HepG2 (cell line): ENCODE measurements around the gene GORASP2. TPM values are rescaled to one million over a fixed set of nuclear protein-coding genes. Genes with fewer than 3 reads are reported as not detected.

ENCODE experiments used
- AHR ChIP-seq: IDR thresholded peaks from 2 replicates; pipeline ENCODE4 v1.6.1; 2018; ENCODE audit warnings: missing genetic modification reagents, missing compliant biosample characterization
- BRD4 ChIP-seq: sonication (generic); formaldehyde crosslinking; IDR thresholded peaks from 2 replicates; pipeline ENCODE4 v1.4.0; 2020; ENCODE audit warnings: missing genetic modification reagents
- CAMTA2 ChIP-seq: sonication (generic); formaldehyde crosslinking; IDR thresholded peaks from 2 replicates; pipeline ENCODE4 v1.4.0; 2020; ENCODE audit warnings: mild to moderate bottlenecking, missing genetic modification reagents, borderline replicate concordance
- DNMT1 ChIP-seq: sonication (generic); formaldehyde crosslinking; IDR thresholded peaks from 2 replicates; pipeline ENCODE4 v1.5.1; 2020; ENCODE audit warnings: mild to moderate bottlenecking, missing genetic modification reagents
- HIVEP1 ChIP-seq: sonication (generic); formaldehyde crosslinking; IDR thresholded peaks from 2 replicates; pipeline ENCODE4 v1.4.0; 2020; ENCODE audit warnings: mild to moderate bottlenecking, missing genetic modification reagents
- ISX ChIP-seq: sonication (generic); formaldehyde crosslinking; conservative IDR thresholded peaks from 2 replicates; pipeline ENCODE4 v1.5.0; 2020; ENCODE audit warnings: missing genetic modification reagents
- LCORL ChIP-seq, 2 experiments: fragments of 450-650 bp in 1 of 2; sonication (generic) in 1 of 2; formaldehyde crosslinking in 1 of 2; IDR thresholded peaks; 2 replicates each; pipeline versions ENCODE4 v1.5.0 to v1.6.1; 2017 to 2020; ENCODE audit warnings: antibody characterized with exemption in 1 of 2, missing genetic modification reagents in 1 of 2
- MAZ ChIP-seq, 2 experiments: sonication (generic) in 1 of 2; formaldehyde crosslinking in 1 of 2; IDR thresholded peaks; 2 replicates each; pipeline versions ENCODE4 v1.5.0 to v1.6.1; 2012 to 2020; ENCODE audit warnings: low read depth in 2 of 2, mild to moderate bottlenecking in 2 of 2, borderline replicate concordance in 1 of 2, improper control_type of control experiment in 1 of 2, low read length in 1 of 2, missing genetic modification reagents in 1 of 2, moderate library complexity in 1 of 2
- NONO ChIP-seq, 2 experiments: fragments of 450-650 bp in 1 of 2; sonication (generic) in 1 of 2; formaldehyde crosslinking in 1 of 2; IDR thresholded peaks in 1 of 2; conservative IDR thresholded peaks in 1 of 2; 2 replicates each; pipeline versions ENCODE4 v1.6.1 to v1.8.0; 2017 to 2022; ENCODE audit warnings: mild to moderate bottlenecking in 1 of 2, missing genetic modification reagents in 1 of 2, moderate library complexity in 1 of 2
- NR1H2 ChIP-seq: sonication (generic); formaldehyde crosslinking; IDR thresholded peaks from 2 replicates; pipeline ENCODE4 v1.8.1; 2022; ENCODE audit warnings: low read depth, missing genetic modification reagents, borderline replicate concordance
- NR2F1 ChIP-seq, 2 experiments: fragments of 450-650 bp in 1 of 2; formaldehyde crosslinking in 1 of 2; IDR thresholded peaks; 2 replicates each; pipeline versions ENCODE4 v1.5.0 to v1.6.1; 2016 to 2020; ENCODE audit warnings: mild to moderate bottlenecking in 1 of 2, missing compliant biosample characterization in 1 of 2, missing genetic modification reagents in 1 of 2, moderate library complexity in 1 of 2
- PHF20 ChIP-seq: sonication (generic); formaldehyde crosslinking; IDR thresholded peaks from 2 replicates; pipeline ENCODE4 v1.5.0; 2020; ENCODE audit warnings: mild to moderate bottlenecking, missing genetic modification reagents
- RAD21 ChIP-seq: fragments of 450-650 bp; formaldehyde crosslinking; IDR thresholded peaks from 2 replicates; pipeline ENCODE4 v1.5.0; 2020; ENCODE audit warnings: mild to moderate bottlenecking
- RARG ChIP-seq: sonication (generic); formaldehyde crosslinking; IDR thresholded peaks from 2 replicates; pipeline ENCODE4 v1.4.0; 2020; ENCODE audit warnings: low read depth, mild to moderate bottlenecking, missing genetic modification reagents
- SNAPC2 ChIP-seq: sonication (generic); formaldehyde crosslinking; IDR thresholded peaks from 2 replicates; pipeline ENCODE4 v1.8.1; 2022; ENCODE audit warnings: mild to moderate bottlenecking, missing genetic modification reagents
- SP2 ChIP-seq: sonication (generic); formaldehyde crosslinking; IDR thresholded peaks from 2 replicates; pipeline ENCODE4 v1.5.1; 2020; ENCODE audit warnings: mild to moderate bottlenecking, missing genetic modification reagents
- SP5 ChIP-seq: IDR thresholded peaks from 2 replicates; pipeline ENCODE4 v1.6.1; 2016; ENCODE audit warnings: low read depth, borderline replicate concordance
- ZBTB1 ChIP-seq: sonication (generic); formaldehyde crosslinking; IDR thresholded peaks from 2 replicates; pipeline ENCODE4 v1.4.0; 2020; ENCODE audit warnings: missing genetic modification reagents, borderline replicate concordance
- ZNF333 ChIP-seq: sonication (generic); formaldehyde crosslinking; IDR thresholded peaks from 2 replicates; pipeline ENCODE4 v1.4.0; 2020; ENCODE audit warnings: mild to moderate bottlenecking, missing genetic modification reagents, borderline replicate concordance
- ZZZ3 ChIP-seq: sonication (generic); formaldehyde crosslinking; IDR thresholded peaks from 2 replicates; pipeline ENCODE4 v1.4.0; 2020; ENCODE audit warnings: missing genetic modification reagents, mild to moderate bottlenecking, borderline replicate concordance
- polyA plus RNA-seq, 8 experiments: library from polyadenylated mRNA; depleted of rRNA in 3 of 8; stranded (reverse) in 7 of 8; unstranded in 1 of 8; fragments of >200 nt; fragmentation: Illumina TruSeq in 4 of 8; extraction: Trizol in 4 of 8; gene quantifications; 2 replicates each; pipeline versions ENCODE4 v1.2.1 to v1.2.3, GENCODE V29; 2011 to 2016; ENCODE audit warnings: low read depth in 4 of 8, missing spikeins in 1 of 8, mixed read lengths in 1 of 8; ENCODE audit not compliant: insufficient read depth in 1 of 8
- total RNA-seq, 5 experiments: library from RNA; depleted of rRNA; stranded (reverse); fragments of >200 nt; fragmentation: Illumina TruSeq; extraction: Trizol; gene quantifications; 2 replicates each; pipeline ENCODE4 v1.2.3, GENCODE V29; 2016; ENCODE audit warnings: low read depth in 1 of 5
- TF ChIP-seq, protein P1 (sequence below): sonication (generic); formaldehyde crosslinking; IDR thresholded peaks from 2 replicates; pipeline ENCODE4 v1.4.0; 2020; ENCODE audit warnings: missing genetic modification reagents, borderline replicate concordance
- TF ChIP-seq, protein P2 (sequence below), 2 experiments: fragments of 450-650 bp in 1 of 2; sonication (generic) in 1 of 2; formaldehyde crosslinking; IDR thresholded peaks; 2 replicates each; pipeline versions ENCODE4 v1.5.0 to v1.8.0; 2020 to 2022; ENCODE audit warnings: mild to moderate bottlenecking in 1 of 2, missing genetic modification reagents in 1 of 2
- TF ChIP-seq, protein P3 (sequence below): fragments of 450-650 bp; IDR thresholded peaks from 2 replicates; pipeline ENCODE4 v1.6.1; 2016

The GORASP2 gene
- total and polyA plus RNA-seq, 2 of the 13 experiments (the other 11 are each of a cell fraction or from before 2014, with no cell fraction given), result 103 to 239 TPM

DNA sequence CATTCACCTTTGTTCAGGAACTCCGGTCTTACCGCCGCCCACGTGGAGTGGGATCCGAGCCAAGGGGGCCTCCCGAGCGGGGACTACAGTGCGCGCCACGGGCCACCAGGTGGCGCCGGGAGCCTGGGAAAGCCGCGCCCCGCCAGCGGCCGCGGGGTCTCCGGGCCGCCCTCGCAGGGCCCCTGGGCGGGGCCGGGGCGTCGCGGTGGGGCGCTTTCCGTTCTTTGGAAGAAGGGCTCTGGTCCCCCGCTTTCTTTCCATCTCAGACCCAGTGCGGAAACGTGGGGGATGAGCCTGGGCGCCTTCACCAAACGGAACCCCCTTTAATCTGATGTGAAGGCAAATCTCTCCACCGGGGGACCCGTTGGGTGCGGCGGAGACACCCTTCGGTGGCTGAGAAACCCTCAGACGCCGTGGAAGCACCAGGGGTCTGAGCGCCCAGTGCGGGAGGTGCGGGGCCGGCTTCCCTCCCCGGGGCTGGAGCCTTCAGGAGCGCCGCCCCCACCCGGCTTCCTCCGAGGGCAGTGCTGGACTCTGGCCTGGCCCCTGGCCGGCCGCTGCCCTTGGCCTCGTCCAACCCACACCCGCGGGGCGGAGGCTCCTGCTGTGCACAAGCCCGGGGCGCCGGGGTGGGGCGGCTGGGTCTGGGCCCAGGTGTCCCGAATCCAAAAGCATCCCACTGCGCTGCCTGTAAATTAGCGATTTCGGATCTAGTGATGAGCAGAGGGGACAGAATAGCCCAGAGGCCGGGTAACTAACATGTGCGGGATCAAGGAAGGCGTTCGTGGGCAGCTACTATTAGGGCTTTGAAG, 44.6 kb downstream of the GORASP2 start (continued):
- TF ChIP-seq, protein P1, sequence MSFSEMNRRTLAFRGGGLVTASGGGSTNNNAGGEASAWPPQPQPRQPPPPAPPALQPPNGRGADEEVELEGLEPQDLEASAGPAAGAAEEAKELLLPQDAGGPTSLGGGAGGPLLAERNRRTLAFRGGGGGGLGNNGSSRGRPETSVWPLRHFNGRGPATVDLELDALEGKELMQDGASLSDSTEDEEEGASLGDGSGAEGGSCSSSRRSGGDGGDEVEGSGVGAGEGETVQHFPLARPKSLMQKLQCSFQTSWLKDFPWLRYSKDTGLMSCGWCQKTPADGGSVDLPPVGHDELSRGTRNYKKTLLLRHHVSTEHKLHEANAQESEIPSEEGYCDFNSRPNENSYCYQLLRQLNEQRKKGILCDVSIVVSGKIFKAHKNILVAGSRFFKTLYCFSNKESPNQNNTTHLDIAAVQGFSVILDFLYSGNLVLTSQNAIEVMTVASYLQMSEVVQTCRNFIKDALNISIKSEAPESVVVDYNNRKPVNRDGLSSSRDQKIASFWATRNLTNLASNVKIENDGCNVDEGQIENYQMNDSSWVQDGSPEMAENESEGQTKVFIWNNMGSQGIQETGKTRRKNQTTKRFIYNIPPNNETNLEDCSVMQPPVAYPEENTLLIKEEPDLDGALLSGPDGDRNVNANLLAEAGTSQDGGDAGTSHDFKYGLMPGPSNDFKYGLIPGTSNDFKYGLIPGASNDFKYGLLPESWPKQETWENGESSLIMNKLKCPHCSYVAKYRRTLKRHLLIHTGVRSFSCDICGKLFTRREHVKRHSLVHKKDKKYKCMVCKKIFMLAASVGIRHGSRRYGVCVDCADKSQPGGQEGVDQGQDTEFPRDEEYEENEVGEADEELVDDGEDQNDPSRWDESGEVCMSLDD (CRISPR knock-in tag), result peak; percentile 86
- TF ChIP-seq, protein P2, sequence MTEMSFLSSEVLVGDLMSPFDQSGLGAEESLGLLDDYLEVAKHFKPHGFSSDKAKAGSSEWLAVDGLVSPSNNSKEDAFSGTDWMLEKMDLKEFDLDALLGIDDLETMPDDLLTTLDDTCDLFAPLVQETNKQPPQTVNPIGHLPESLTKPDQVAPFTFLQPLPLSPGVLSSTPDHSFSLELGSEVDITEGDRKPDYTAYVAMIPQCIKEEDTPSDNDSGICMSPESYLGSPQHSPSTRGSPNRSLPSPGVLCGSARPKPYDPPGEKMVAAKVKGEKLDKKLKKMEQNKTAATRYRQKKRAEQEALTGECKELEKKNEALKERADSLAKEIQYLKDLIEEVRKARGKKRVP (CRISPR knock-in tag; IDR thresholded peaks at IDR 0.05), result peak in 1 of 2 experiments; percentile 36; a peak in 1 of 4 replicates
- no peak for TF ChIP-seq CAMTA2 (CRISPR knock-in tag)
- peak; percentile 59 for TF ChIP-seq SP2 (CRISPR knock-in tag)
- TF ChIP-seq LCORL (IDR thresholded peaks at IDR 0.05), result peak; percentile 63; the same call in 1 of the 2 replicates
- peak; percentile 87 for TF ChIP-seq LCORL (CRISPR knock-in tag; IDR thresholded peaks at IDR 0.05)
- TF ChIP-seq, protein P3, sequence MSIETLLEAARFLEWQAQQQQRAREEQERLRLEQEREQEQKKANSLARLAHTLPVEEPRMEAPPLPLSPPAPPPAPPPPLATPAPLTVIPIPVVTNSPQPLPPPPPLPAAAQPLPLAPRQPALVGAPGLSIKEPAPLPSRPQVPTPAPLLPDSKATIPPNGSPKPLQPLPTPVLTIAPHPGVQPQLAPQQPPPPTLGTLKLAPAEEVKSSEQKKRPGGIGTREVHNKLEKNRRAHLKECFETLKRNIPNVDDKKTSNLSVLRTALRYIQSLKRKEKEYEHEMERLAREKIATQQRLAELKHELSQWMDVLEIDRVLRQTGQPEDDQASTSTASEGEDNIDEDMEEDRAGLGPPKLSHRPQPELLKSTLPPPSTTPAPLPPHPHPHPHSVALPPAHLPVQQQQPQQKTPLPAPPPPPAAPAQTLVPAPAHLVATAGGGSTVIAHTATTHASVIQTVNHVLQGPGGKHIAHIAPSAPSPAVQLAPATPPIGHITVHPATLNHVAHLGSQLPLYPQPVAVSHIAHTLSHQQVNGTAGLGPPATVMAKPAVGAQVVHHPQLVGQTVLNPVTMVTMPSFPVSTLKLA, result peak; percentile 77
- peak in 1 of 2 experiments; percentile 36; a peak in 1 of 4 replicates for TF ChIP-seq NR2F1 (CRISPR knock-in tag; IDR thresholded peaks at IDR 0.05)
- TF ChIP-seq ZBTB1 (CRISPR knock-in tag), result peak; percentile 62; the same call in 1 of the 2 replicates
- TF ChIP-seq NONO (IDR thresholded peaks at IDR 0.05), result no peak
- TF ChIP-seq NONO (CRISPR knock-in tag; conservative IDR thresholded peaks at IDR 0.05), result peak; percentile 77
- peak; percentile 52; the same call in 1 of the 2 replicates for TF ChIP-seq PHF20
- peak; percentile 100 for TF ChIP-seq RAD21 (CRISPR knock-in tag)
- TF ChIP-seq RARG (CRISPR knock-in tag), result no peak; the same call in 1 of the 2 replicates
- TF ChIP-seq ISX (CRISPR knock-in tag), result 0 out of 2 replicates have a peak, but pooled peaks have one; percentile 72
- peak; percentile 55 for TF ChIP-seq SP5 (CRISPR knock-in tag)
- TF ChIP-seq DNMT1 (CRISPR knock-in tag), result peak; percentile 84; the same call in 1 of the 2 replicates
- peak; percentile 90 for TF ChIP-seq ZNF333
- TF ChIP-seq ZZZ3 (CRISPR knock-in tag), result peak; percentile 17; the same call in 1 of the 2 replicates
- TF ChIP-seq AHR (CRISPR knock-in tag), result no peak; the same call in 1 of the 2 replicates
- peak; percentile 49; the same call in 1 of the 2 replicates for TF ChIP-seq BRD4 (CRISPR knock-in tag)
- TF ChIP-seq SNAPC2 (CRISPR knock-in tag), result peak; percentile 29; the same call in 1 of the 2 replicates
- peak; percentile 38; the same call in 1 of the 2 replicates for TF ChIP-seq HIVEP1
- peak; percentile 89 for TF ChIP-seq MAZ (IDR thresholded peaks at IDR 0.05; ENCODE audit: borderline replicate concordance, low read depth, low read length)
- peak; percentile 82 for TF ChIP-seq MAZ (CRISPR knock-in tag; IDR thresholded peaks at IDR 0.05; ENCODE audit: low read depth)
- no peak for TF ChIP-seq NR1H2 (CRISPR knock-in tag)
